ENCODE measurements around the gene CTXN1.

- TF ChIP-seq CTCF (IDR thresholded peaks at IDR 0.05; ENCODE audit: poor library complexity), result no peak
- no peak for TF ChIP-seq EZH2 (IDR thresholded peaks at IDR 0.05; ENCODE audit: borderline replicate concordance)
Measured at GRCh38 chr19:7909471-7910067, 16.4 kb downstream of the CTXN1 start.
